IMR-90 (cell line): Measurements from ENCODE around the gene COG1. TPM values are rescaled to one million over a fixed set of nuclear protein-coding genes. Genes with fewer than 3 reads are reported as not detected.
A peak's percentile ranks its signal among the peaks of the same experiment; 100 is the strongest.

Experiments used
- ATAC-seq: fragments of 200-7000 bp; cut with Tn5 transposase; 2 replicates; pipeline ENCODE4 v1.9.1; 2020; ENCODE audit warnings: low read depth, mild to moderate bottlenecking, moderate library complexity
- BruUV-seq: library from RNA; stranded (reverse); fragments of 400-500 nt; replicated peaks from 2 replicates; lab custom pipeline; 2021; lab: Mats Ljungman, UMichigan
- CTCF ChIA-PET: fragments of 300-600 bp; formaldehyde crosslinking; extraction: SDS; loops from one replicate; lab custom pipeline; 2021; ENCODE audit warnings: antibody characterized with exemption; lab: Yijun Ruan, JAX
- POLR2A ChIA-PET: fragments of 300-600 bp; sonication (Branson Sonifier 250); formaldehyde crosslinking; loops from one replicate; lab custom pipeline; 2022; ENCODE audit warnings: antibody characterized with exemption; ENCODE audit not compliant: unreplicated experiment; lab: Charles Lee
- DNase-seq: peaks from one replicate; pipeline ENCODE4 v3.0.0; 2013
- H2AFZ ChIP-seq: replicated peaks from 2 replicates; pipeline ENCODE3; 2013; ENCODE audit warnings: low read length, mild to moderate bottlenecking; ENCODE audit not compliant: poor library complexity
- H2AK5ac ChIP-seq: 2 replicates; pipeline ENCODE4 v1.6.1; 2013; ENCODE audit warnings: low read depth, low read length, inconsistent platforms
- H2AK9ac ChIP-seq: replicated peaks from 2 replicates; pipeline ENCODE3; 2013; ENCODE audit warnings: mild to moderate bottlenecking, low read depth, low read length, moderate library complexity; ENCODE audit not compliant: poor library complexity
- H2BK120ac ChIP-seq: 2 replicates; pipeline ENCODE4 v1.6.1; 2013; ENCODE audit warnings: low read depth, low read length, inconsistent platforms
- H2BK15ac ChIP-seq: 3 replicates; pipeline ENCODE4 v1.6.1; 2013; ENCODE audit warnings: low read depth, low read length, inconsistent platforms
- H2BK20ac ChIP-seq: 2 replicates; pipeline ENCODE4 v1.6.1; 2013; ENCODE audit warnings: low read depth, mild to moderate bottlenecking, inconsistent platforms, low read length, moderate library complexity
- H2BK5ac ChIP-seq: 2 replicates; pipeline ENCODE4 v1.6.1; 2013; ENCODE audit warnings: mild to moderate bottlenecking, low read depth, low read length, inconsistent platforms; ENCODE audit not compliant: poor library complexity, severe bottlenecking
- H3K14ac ChIP-seq: replicated peaks from 2 replicates; pipeline ENCODE4 v1.6.1; 2013; ENCODE audit warnings: low read depth, low read length, inconsistent platforms
- H3K18ac ChIP-seq: 2 replicates; pipeline ENCODE4 v1.6.1; 2013; ENCODE audit warnings: low read depth, low read length, control low read depth
- H3K23ac ChIP-seq: 2 replicates; pipeline ENCODE4 v1.6.1; 2013; ENCODE audit warnings: low read depth, low read length, inconsistent platforms
- H3K27ac ChIP-seq: 2 replicates; pipeline ENCODE4 v1.5.1; 2013; ENCODE audit warnings: mild to moderate bottlenecking, control low read depth, low read length; ENCODE audit not compliant: insufficient read depth
- H3K27me3 ChIP-seq: 2 replicates; pipeline ENCODE4 v1.6.1; 2013; ENCODE audit warnings: low read length; ENCODE audit not compliant: control insufficient read depth, insufficient read depth
- H3K36me3 ChIP-seq: 2 replicates; pipeline ENCODE4 v1.6.1; 2013; ENCODE audit warnings: low read length, mixed read lengths; ENCODE audit not compliant: control insufficient read depth, insufficient read depth
- H3K4ac ChIP-seq: 2 replicates; pipeline ENCODE4 v1.6.1; 2013; ENCODE audit warnings: low read depth, low read length, inconsistent platforms
- H3K4me1 ChIP-seq: 2 replicates; pipeline ENCODE4 v1.6.1; 2013; ENCODE audit warnings: low read length, mixed read lengths; ENCODE audit not compliant: control insufficient read depth, insufficient read depth
- H3K4me2 ChIP-seq: 2 replicates; pipeline ENCODE4 v1.6.1; 2013; ENCODE audit warnings: low read depth, mild to moderate bottlenecking, control low read depth, low read length, moderate library complexity
- H3K4me3 ChIP-seq: 2 replicates; pipeline ENCODE4 v1.5.1; 2013; ENCODE audit warnings: low read depth, mild to moderate bottlenecking, control low read depth, low read length, moderate library complexity; ENCODE audit not compliant: insufficient read depth
- H3K56ac ChIP-seq: 2 replicates; pipeline ENCODE4 v1.6.1; 2013; ENCODE audit warnings: low read length, inconsistent platforms; ENCODE audit not compliant: insufficient read depth; ENCODE audit errors: extremely low read depth
- H3K79me1 ChIP-seq, 2 experiments: 2 replicates each; pipeline ENCODE4 v1.6.1; 2013; ENCODE audit warnings: low read length in 2 of 2, inconsistent platforms in 1 of 2, low read depth in 1 of 2
- H3K9ac ChIP-seq: 2 replicates; pipeline ENCODE4 v1.6.1; 2013; ENCODE audit warnings: low read depth, low read length, control low read depth
- H3K9me1 ChIP-seq: 2 replicates; pipeline ENCODE4 v1.6.1; 2013; ENCODE audit warnings: low read length, inconsistent platforms; ENCODE audit not compliant: insufficient read depth
- H3K9me3 ChIP-seq: 2 replicates; pipeline ENCODE4 v1.6.1; 2013; ENCODE audit warnings: low read length; ENCODE audit not compliant: control insufficient read depth, insufficient read depth
- H4K20me1 ChIP-seq: 2 replicates; pipeline ENCODE4 v1.6.1; 2013; ENCODE audit warnings: low read length, inconsistent platforms; ENCODE audit not compliant: insufficient read depth
- H4K5ac ChIP-seq: 2 replicates; pipeline ENCODE4 v1.6.1; 2013; ENCODE audit warnings: mild to moderate bottlenecking, low read depth, low read length, control low read depth
- H4K8ac ChIP-seq, 2 experiments: 2 replicates each; pipeline ENCODE4 v1.6.1; 2013; ENCODE audit warnings: low read depth in 2 of 2, low read length in 2 of 2, control low read depth in 1 of 2, inconsistent platforms in 1 of 2
- H4K91ac ChIP-seq: 2 replicates; pipeline ENCODE4 v1.6.1; 2013; ENCODE audit warnings: low read depth, low read length, inconsistent platforms; ENCODE audit not compliant: insufficient read depth
- CEBPB ChIP-seq: IDR thresholded peaks from 2 replicates; pipeline ENCODE4 v1.6.1; 2012; ENCODE audit warnings: low read depth, low read length, improper control_type of control experiment
- CTCF ChIP-seq: conservative IDR thresholded peaks from 2 replicates; pipeline ENCODE4 v1.5.1; 2012; ENCODE audit warnings: mild to moderate bottlenecking, low read depth, low read length, improper control_type of control experiment
- MAFK ChIP-seq: IDR thresholded peaks from 2 replicates; pipeline ENCODE4 v1.6.1; 2012; ENCODE audit warnings: low read depth, low read length, improper control_type of control experiment
- NFE2L2 ChIP-seq: fragments of 150-350 bp; IDR thresholded peaks from 2 replicates; pipeline ENCODE4 v1.6.1; 2016; ENCODE audit warnings: low read depth, mild to moderate bottlenecking, low read length
- RAD21 ChIP-seq: IDR thresholded peaks from 2 replicates; pipeline ENCODE4 v1.6.1; 2012; ENCODE audit warnings: low read length, improper control_type of control experiment
- RCOR1 ChIP-seq: IDR thresholded peaks from 2 replicates; pipeline ENCODE4 v1.6.1; 2012; ENCODE audit warnings: mild to moderate bottlenecking, low read length, improper control_type of control experiment; ENCODE audit not compliant: insufficient replicate concordance
- RFX5 ChIP-seq: IDR thresholded peaks from 2 replicates; pipeline ENCODE4 v1.8.0; 2012; ENCODE audit warnings: low read depth, mild to moderate bottlenecking, low read length, moderate library complexity
- SMC3 ChIP-seq: fragments of 150-350 bp; IDR thresholded peaks from 2 replicates; pipeline ENCODE4 v1.6.1; 2016; ENCODE audit warnings: low read depth, mild to moderate bottlenecking, antibody characterized with exemption, low read length, moderate library complexity
- WGBS, 2 experiments: methylation state at CpG; one replicate each; pipeline versions ENCODE4 v1.1.5 to v1.1.7; 2013; ENCODE audit warnings: missing lambda C conversion rate in 2 of 2; ENCODE audit not compliant: insufficient read length in 1 of 2; ENCODE audit errors: extremely low coverage in 2 of 2; 5-methylcytosine and 5-hydroxymethylcytosine counted together
- dilution Hi-C: fragments of 300-500 bp; cut with HindIII; formaldehyde crosslinking; loops from one replicate; pipeline ENCODE4 v1.14.3; 2018; ENCODE audit warnings: low sequenced_read_pairs; ENCODE audit not compliant: unreplicated experiment
- in situ Hi-C: fragments of 300-500 bp; cut with MboI; formaldehyde crosslinking; loops from 3 replicates; pipeline ENCODE4 v1.14.3; 2019; ENCODE audit warnings: low sequenced_read_pairs, inconsistent platforms, mixed read lengths
- intact Hi-C: fragments of 100-400 bp; cut with micrococcal nuclease; formaldehyde crosslinking; loops from 2 replicates; pipeline ENCODE4 v1.10.0; 2022
- polyA plus RNA-seq, 3 experiments: library from polyadenylated mRNA; depleted of rRNA; stranded (reverse); fragments of >200 nt; gene quantifications; 2 replicates each; pipeline ENCODE4 v1.2.3, GENCODE V29; 2012; ENCODE audit warnings: low replicate concordance in 1 of 3
- total RNA-seq: library from RNA; depleted of rRNA; stranded (reverse); fragments of >200 nt; gene quantifications from 2 replicates; pipeline ENCODE4 v1.2.3, GENCODE V29; 2012

Gene COG1
- total and polyA plus RNA-seq, 2 of the 4 experiments (the other 2 are of a cell fraction): 18.3 to 35.1 TPM

- Histone ChIP-seq H3K18ac (peak overlapping the region; percentile 86), H3K27me3 (peaks cover 18% of the 10 kb centered on the region), H4K91ac (peak overlapping the region; percentile 79), H2BK5ac (no peak overlapping the region), H3K14ac (0 out of 2 replicates have a peak overlapping the region, but pooled peaks have one; percentile 82), H2BK20ac (peak overlapping the region; percentile 69; the same call in 1 of the 2 replicates), H2BK120ac (peak overlapping the region; percentile 88), H3K9ac (peak overlapping the region; percentile 75), H2AK5ac (no peak overlapping the region), H3K4ac (peak overlapping the region; percentile 87), H2AK9ac (peak overlapping the region; percentile 77), H4K20me1 (no peaks in the 10 kb centered on the region), H3K36me3 (no peaks in the 10 kb centered on the region), H3K9me1 (0 out of 2 replicates have a peak, but pooled peaks cover 2% of the 10 kb centered on the region), H3K79me1 (no peaks in the 10 kb centered on the region), H2AFZ (peak overlapping the region; percentile 90), H4K5ac (peak overlapping the region; percentile 80), H3K56ac (no peak overlapping the region), H2BK15ac (peak overlapping the region; percentile 79; the same call in 2 of the 3 replicates), H4K8ac (peak overlapping the region in 1 of 2 experiments; percentile 84; a peak in 3 of 4 replicates), H3K27ac (no peak overlapping the region), H3K4me2 (peak overlapping the region; percentile 24; the same call in 1 of the 2 replicates), H3K23ac (peak overlapping the region; percentile 89; the same call in 1 of the 2 replicates), H3K4me3 (no peak overlapping the region), H3K9me3 (no peaks in the 10 kb centered on the region), H3K4me1 (peaks cover 3% of the 10 kb centered on the region; the same call in 1 of the 2 replicates)
- WGBS, 2 experiments: 49% methylated on average over 6 of the region's 22 CpGs; no CpG with 5 or more reads in 1 of the 2 experiments
- DNase-seq (peak; percentile 68), ATAC-seq (peak; percentile 100)
- BruUV-seq: no TSS peak
- TF ChIP-seq SMC3 (peak; percentile 80), RFX5 (no peak), CEBPB (no peak), CTCF (peak; percentile 81), MAFK (no peak), NFE2L2 (no peak), RCOR1 (no peak), RAD21 (peak; percentile 79)
- ChIA-PET POLR2A (interaction anchor here (0.6 kb wide), 1 partner anchor 8 kb away, joined by 4 read pairs; no protein-coding TSS in a partner anchor), CTCF (interaction anchor here (0.6 to 2.6 kb wide), 13 partner anchors 8 to 434 kb away, joined by 3 to 24 read pairs (median 3); partner anchors contain the start of gene SSTR2)
- dilution Hi-C loops (no loop called here), intact Hi-C loops (loop anchor here (1.0 kb wide), 3 partner anchors 170 to 596 kb away; no protein-coding TSS in a partner anchor), in situ Hi-C loops (loop anchor here (5.0 to 10.0 kb wide), 2 partner anchors 169 to 432 kb away; no protein-coding TSS in a partner anchor)
These were observed 36.6 kb upstream of the COG1 start for GRCh38 chr17:73156166-73156840.
